Measurements from ENCODE around the gene PFKFB1.
A peak's percentile ranks its signal among the peaks of the same experiment; 100 is the strongest.
"Not testable (repeated sequence)": the region's sequence is repeated elsewhere in the genome, so short reads cannot be mapped to it uniquely, and the experiment has no call there.

PFKFB1 gene

GRCh38 chrX:54999717-55000598, 6.0 kb upstream of the PFKFB1 start, which contains the start of gene APEX2:
APEX2 (plus strand) TSS chrX:55000363; CDS start chrX:55000423, 60 bp downstream.
- DNase-seq (ENCODE audit: low read depth) = peak; percentile 94
- H3K4me3 ChIP-seq (ENCODE audit: low read depth, low read length) = peak within 1 kb of the TSS; percentile 96
- TF ChIP-seq POLR2A (IDR thresholded peaks at IDR 0.05; ENCODE audit: extremely low read depth, insufficient read length) (peak; percentile 91), CTCF (IDR thresholded peaks at IDR 0.05; ENCODE audit: low read depth, low read length) (no peak), MYC (IDR thresholded peaks at IDR 0.05; ENCODE audit: low read depth, low read length) (peak; percentile 15; the same call in 1 of the 2 replicates), MAX (IDR thresholded peaks at IDR 0.05; ENCODE audit: low read depth, low read length) (0 out of 2 replicates have a peak, but pooled peaks have one; percentile 21)

- TF ChIP-seq MAX (IDR thresholded peaks at IDR 0.05; ENCODE audit: low read depth, low read length) (no peak), POLR2A (IDR thresholded peaks at IDR 0.05; ENCODE audit: extremely low read depth, insufficient read length) (no peak), MYC (IDR thresholded peaks at IDR 0.05; ENCODE audit: low read depth, low read length) (no peak), CTCF (IDR thresholded peaks at IDR 0.05; ENCODE audit: low read depth, low read length) (no peak)
- no peak for DNase-seq (ENCODE audit: low read depth)
- no peak overlapping the region for H3K4me3 ChIP-seq (ENCODE audit: low read depth, low read length)
Measured at GRCh38 chrX:54995621-54996020, 1.6 kb upstream of the PFKFB1 start.

- no peak overlapping the region for H3K4me3 ChIP-seq (ENCODE audit: low read depth, low read length)
- peak; percentile 17 for DNase-seq (ENCODE audit: low read depth)
Measured at GRCh38 chrX:54994668-54995351, 822 bp upstream of the PFKFB1 start.

GRCh38 chrX:54992911-54993622, 921 bp downstream of the PFKFB1 start:
- no peak overlapping the region for H3K4me3 ChIP-seq (ENCODE audit: low read depth, low read length)
- DNase-seq (ENCODE audit: low read depth) = no peak
- TF ChIP-seq CTCF (IDR thresholded peaks at IDR 0.05; ENCODE audit: low read depth, low read length) (no peak), MYC (IDR thresholded peaks at IDR 0.05; ENCODE audit: low read depth, low read length) (no peak), MAX (IDR thresholded peaks at IDR 0.05; ENCODE audit: low read depth, low read length) (no peak), POLR2A (IDR thresholded peaks at IDR 0.05; ENCODE audit: extremely low read depth, insufficient read length) (no peak)

More at GRCh38 chrX:54994668-54995351, 822 bp upstream of the PFKFB1 start:
- no peak for TF ChIP-seq POLR2A (IDR thresholded peaks at IDR 0.05; ENCODE audit: extremely low read depth, insufficient read length)

- no peak for DNase-seq (ENCODE audit: low read depth)
- no peak overlapping the region for H3K4me3 ChIP-seq (ENCODE audit: low read depth, low read length)
- no peak for TF ChIP-seq POLR2A (IDR thresholded peaks at IDR 0.05; ENCODE audit: extremely low read depth, insufficient read length)
Measured at GRCh38 chrX:54991706-54992105, 2.3 kb downstream of the PFKFB1 start.

GRCh38 chrX:54983306-54983705, 10.7 kb downstream of the PFKFB1 start:
- not testable (repeated sequence) for DNase-seq (ENCODE audit: low read depth); H3K4me3 ChIP-seq (ENCODE audit: low read depth, low read length)

GRCh38 chrX:54980334-54980733, 13.7 kb downstream of the PFKFB1 start:
- H3K4me3 ChIP-seq (ENCODE audit: low read depth, low read length) = no peak overlapping the region
- no peak for DNase-seq (ENCODE audit: low read depth)
- no peak for TF ChIP-seq POLR2A (IDR thresholded peaks at IDR 0.05; ENCODE audit: extremely low read depth, insufficient read length)
- no peak for TF ChIP-seq CTCF (IDR thresholded peaks at IDR 0.05; ENCODE audit: low read depth, low read length)
- no peak for TF ChIP-seq MAX (IDR thresholded peaks at IDR 0.05; ENCODE audit: low read depth, low read length)
- no peak for TF ChIP-seq MYC (IDR thresholded peaks at IDR 0.05; ENCODE audit: low read depth, low read length)

Data from NB4 (cell line).